OCI-LY3 (cell line): ENCODE data around the gene MTMR2.

Experiments
- H2AFZ ChIP-seq: fragments of 200-600, 300-600 bp; shearing (Covaris generic); 2 replicates; pipeline ENCODE4 v1.6.0; 2014; ENCODE audit warnings: antibody characterized with exemption, low read depth, low read length
- H3K27ac ChIP-seq: fragments of 200-600, 300-600 bp; sonication (generic); 2 replicates; pipeline ENCODE4 v1.5.1; 2014; ENCODE audit warnings: mild to moderate bottlenecking, low read length, moderate library complexity, mixed read lengths
- H3K27me3 ChIP-seq: fragments of 200-600, 300-600 bp; sonication (generic); 2 replicates; pipeline ENCODE4 v1.6.1; 2014; ENCODE audit warnings: low read depth, low read length, mixed read lengths
- H3K36me3 ChIP-seq: fragments of 200-600, 300-600 bp; sonication (generic); replicated peaks from 2 replicates; pipeline ENCODE3; 2014; ENCODE audit warnings: low read depth, low read length, mixed read lengths
- H3K4me1 ChIP-seq: fragments of 300-600, 200-600 bp; sonication (generic); 2 replicates; pipeline ENCODE4 v1.6.1; 2014; ENCODE audit warnings: low read length, mixed read lengths
- H3K4me2 ChIP-seq: fragments of 200-600, 300-600 bp; sonication (generic); 2 replicates; pipeline ENCODE4 v1.6.1; 2014; ENCODE audit warnings: low read length, mixed read lengths
- H3K4me3 ChIP-seq: fragments of 300-600, 200-600 bp; sonication (generic); 2 replicates; pipeline ENCODE4 v1.5.1; 2014; ENCODE audit warnings: antibody characterized with exemption, mild to moderate bottlenecking, low read length, moderate library complexity
- H3K79me2 ChIP-seq: fragments of 300-600, 200-600 bp; shearing (Covaris generic); 2 replicates; pipeline ENCODE4 v1.6.1; 2014; ENCODE audit warnings: mild to moderate bottlenecking, low read length, mixed read lengths
- H3K9ac ChIP-seq: fragments of 300-600, 200-600 bp; shearing (Covaris generic); 2 replicates; pipeline ENCODE4 v1.6.0; 2014; ENCODE audit warnings: mild to moderate bottlenecking, low read length, moderate library complexity
- H3K9me3 ChIP-seq: fragments of 200-600, 300-600 bp; shearing (Covaris generic); 2 replicates; pipeline ENCODE4 v1.6.1; 2014; ENCODE audit warnings: low read length, mixed read lengths; ENCODE audit not compliant: insufficient read depth
- H4K20me1 ChIP-seq: fragments of 200-600, 300-600 bp; sonication (generic); 2 replicates; pipeline ENCODE4 v1.6.1; 2016; ENCODE audit warnings: low read length, mixed read lengths; ENCODE audit not compliant: insufficient read depth
- EZH2phosphoT487 ChIP-seq: fragments of 200-600 bp; shearing (Covaris generic); IDR thresholded peaks from 2 replicates; pipeline ENCODE4 v1.6.1; 2018; ENCODE audit warnings: antibody characterized with exemption, mixed run types, low read depth
- TF ChIP-seq, protein P1 (sequence below): fragments of 200-600, 300-600 bp; sonication (generic); IDR thresholded peaks from 2 replicates; pipeline ENCODE4 v1.5.1; 2014; ENCODE audit warnings: antibody characterized with exemption, low read length, low read depth

The MTMR2 gene

DNA sequence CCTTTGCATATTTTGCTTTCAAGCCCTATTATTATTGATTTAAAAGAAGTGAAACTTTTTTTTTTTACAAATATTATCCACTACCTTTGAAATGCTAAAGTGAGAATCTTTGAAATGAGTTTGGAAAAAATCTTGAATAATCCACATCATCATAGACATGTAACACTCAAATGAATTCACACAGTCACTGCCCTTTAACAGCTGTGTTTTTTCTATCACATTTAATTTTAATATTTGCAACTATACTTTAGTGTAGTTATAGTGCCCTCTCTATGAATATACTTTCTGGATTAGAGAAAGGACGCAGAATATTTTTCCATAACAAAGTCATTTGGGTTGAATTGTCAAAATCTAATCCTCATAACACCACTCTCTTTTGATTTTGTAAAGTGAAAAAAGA is 37.9 kb upstream of the MTMR2 start:
- no peak overlapping the region for H3K27ac ChIP-seq
- H3K27me3 ChIP-seq: no peaks in the 10 kb centered on the region
- H3K4me1 ChIP-seq: no peaks in the 10 kb centered on the region
- no peak overlapping the region for H3K9ac ChIP-seq
- no peaks in the 10 kb centered on the region for H3K9me3 ChIP-seq
- H3K36me3 ChIP-seq: no peaks in the 10 kb centered on the region
- no peak overlapping the region for H3K4me3 ChIP-seq
- no peak overlapping the region for H3K4me2 ChIP-seq
- H4K20me1 ChIP-seq: no peaks in the 10 kb centered on the region
- H2AFZ ChIP-seq: no peak overlapping the region
- no peaks in the 10 kb centered on the region for H3K79me2 ChIP-seq
- TF ChIP-seq, protein P1, sequence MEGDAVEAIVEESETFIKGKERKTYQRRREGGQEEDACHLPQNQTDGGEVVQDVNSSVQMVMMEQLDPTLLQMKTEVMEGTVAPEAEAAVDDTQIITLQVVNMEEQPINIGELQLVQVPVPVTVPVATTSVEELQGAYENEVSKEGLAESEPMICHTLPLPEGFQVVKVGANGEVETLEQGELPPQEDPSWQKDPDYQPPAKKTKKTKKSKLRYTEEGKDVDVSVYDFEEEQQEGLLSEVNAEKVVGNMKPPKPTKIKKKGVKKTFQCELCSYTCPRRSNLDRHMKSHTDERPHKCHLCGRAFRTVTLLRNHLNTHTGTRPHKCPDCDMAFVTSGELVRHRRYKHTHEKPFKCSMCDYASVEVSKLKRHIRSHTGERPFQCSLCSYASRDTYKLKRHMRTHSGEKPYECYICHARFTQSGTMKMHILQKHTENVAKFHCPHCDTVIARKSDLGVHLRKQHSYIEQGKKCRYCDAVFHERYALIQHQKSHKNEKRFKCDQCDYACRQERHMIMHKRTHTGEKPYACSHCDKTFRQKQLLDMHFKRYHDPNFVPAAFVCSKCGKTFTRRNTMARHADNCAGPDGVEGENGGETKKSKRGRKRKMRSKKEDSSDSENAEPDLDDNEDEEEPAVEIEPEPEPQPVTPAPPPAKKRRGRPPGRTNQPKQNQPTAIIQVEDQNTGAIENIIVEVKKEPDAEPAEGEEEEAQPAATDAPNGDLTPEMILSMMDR: no peak
- no peak for TF ChIP-seq EZH2phosphoT487

DNA sequence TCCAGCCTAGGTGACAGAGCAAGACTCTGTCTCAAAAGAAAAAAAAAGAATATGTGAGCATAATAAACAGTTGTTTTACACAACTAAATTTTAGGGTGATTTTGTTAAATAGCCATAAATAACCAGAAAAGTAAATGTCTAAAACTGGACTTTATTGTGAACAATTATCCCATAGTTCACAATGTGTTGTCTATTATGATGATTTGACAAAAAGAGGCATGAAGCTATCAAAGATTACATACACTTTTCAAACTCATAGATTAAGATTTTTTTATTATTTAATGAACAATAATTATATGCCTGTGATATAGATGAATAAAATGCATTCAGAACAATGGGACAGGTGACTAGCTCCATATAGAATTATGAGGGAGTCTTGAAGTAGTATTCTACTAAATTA is 27.0 kb upstream of the MTMR2 start:
- H3K9ac ChIP-seq: no peak overlapping the region
- no peaks in the 10 kb centered on the region for H3K4me1 ChIP-seq
- H3K27ac ChIP-seq: no peak overlapping the region
- no peaks in the 10 kb centered on the region for H3K27me3 ChIP-seq
- H3K9me3 ChIP-seq: no peaks in the 10 kb centered on the region
- no peak overlapping the region for H3K4me2 ChIP-seq
- H2AFZ ChIP-seq: no peak overlapping the region
- H4K20me1 ChIP-seq: no peaks in the 10 kb centered on the region
- H3K4me3 ChIP-seq: no peak overlapping the region
- H3K79me2 ChIP-seq: no peaks in the 10 kb centered on the region
- no peaks in the 10 kb centered on the region for H3K36me3 ChIP-seq
- TF ChIP-seq EZH2phosphoT487: no peak
- TF ChIP-seq, protein P1: no peak

DNA sequence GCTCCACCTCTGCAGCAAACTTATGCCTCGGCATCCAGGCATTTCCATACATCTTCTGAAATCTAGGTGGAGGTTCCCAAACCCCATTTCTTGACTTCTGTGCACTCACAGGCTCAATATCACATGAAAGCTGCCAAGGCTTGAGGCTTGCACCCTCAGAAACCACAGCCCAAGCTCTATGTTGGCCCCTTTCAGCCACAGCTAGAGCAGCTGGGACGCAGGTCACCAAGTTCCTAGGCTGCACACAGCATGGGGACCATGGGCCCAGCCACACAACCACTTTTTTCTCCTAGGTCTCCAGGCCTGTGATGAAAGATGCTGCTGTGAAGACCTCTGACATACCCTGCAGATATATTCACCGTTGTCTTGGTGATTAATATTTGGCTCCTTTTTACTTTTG is 24.7 kb upstream of the MTMR2 start:
- TF ChIP-seq, protein P1: no peak
- TF ChIP-seq EZH2phosphoT487: no peak
- Histone ChIP-seq H3K4me2 (no peak overlapping the region), H3K79me2 (no peaks in the 10 kb centered on the region), H3K4me1 (no peaks in the 10 kb centered on the region), H3K4me3 (no peak overlapping the region), H3K9ac (no peak overlapping the region), H3K9me3 (no peaks in the 10 kb centered on the region), H4K20me1 (no peaks in the 10 kb centered on the region), H3K27ac (no peak overlapping the region), H3K27me3 (no peaks in the 10 kb centered on the region), H3K36me3 (no peaks in the 10 kb centered on the region), H2AFZ (no peak overlapping the region)

DNA sequence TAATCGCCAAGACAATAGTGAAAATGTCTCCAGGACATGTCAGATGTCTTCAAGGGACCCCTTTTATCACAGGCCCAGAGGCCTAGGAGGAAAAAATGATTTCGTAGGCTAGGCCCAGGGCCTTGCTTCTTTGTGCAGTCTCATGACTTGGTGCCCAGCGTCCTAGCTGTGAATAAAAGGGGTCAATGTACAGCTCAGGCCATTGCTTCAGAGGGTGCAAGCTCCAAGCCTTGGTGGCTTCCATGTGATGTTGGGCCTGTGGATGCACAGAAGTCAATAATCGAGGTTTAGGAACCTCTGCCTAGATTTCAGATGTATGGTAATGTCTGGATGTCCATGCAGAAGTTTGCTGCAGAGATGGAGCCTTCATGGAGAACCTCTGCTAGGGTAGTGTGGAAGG is 20.7 kb upstream of the MTMR2 start:
- H3K4me3 ChIP-seq: no peak overlapping the region
- no peaks in the 10 kb centered on the region for H3K36me3 ChIP-seq
- H3K27me3 ChIP-seq: no peaks in the 10 kb centered on the region
- H3K27ac ChIP-seq: no peak overlapping the region
- TF ChIP-seq, protein P1: no peak
- no peak for TF ChIP-seq EZH2phosphoT487
- H4K20me1 ChIP-seq: no peaks in the 10 kb centered on the region
- no peak overlapping the region for H3K9ac ChIP-seq
- H3K4me2 ChIP-seq: no peak overlapping the region
- H3K4me1 ChIP-seq: no peaks in the 10 kb centered on the region
- H3K9me3 ChIP-seq: no peaks in the 10 kb centered on the region
- no peaks in the 10 kb centered on the region for H3K79me2 ChIP-seq
- H2AFZ ChIP-seq: no peak overlapping the region
